GM12878 (cell line): ENCODE measurements around the gene FCHSD2. TPM values are rescaled to one million over a fixed set of nuclear protein-coding genes. Genes with fewer than 3 reads are reported as not detected.
A peak's percentile ranks its signal among the peaks of the same experiment; 100 is the strongest.

ENCODE experiments used
- ATAC-seq: fragments of 200-7000 bp; cut with Tn5 transposase; 3 replicates; pipeline ENCODE4 v1.9.1; 2020; ENCODE audit warnings: mild to moderate bottlenecking, moderate library complexity
- BruUV-seq: library from RNA; stranded (reverse); fragments of 400-500 nt; replicated peaks from 2 replicates; lab custom pipeline; 2021; lab: Mats Ljungman, UMichigan
- CTCF ChIA-PET: fragments of 300-600 bp; sonication (Branson Sonifier 250); formaldehyde crosslinking; extraction: SDS; loops from one replicate; lab custom pipeline; 2021; ENCODE audit warnings: inconsistent platforms; lab: Yijun Ruan, JAX
- POLR2A ChIA-PET: fragments of 350-600 bp; formaldehyde crosslinking; extraction: SDS; loops from one replicate; lab custom pipeline; 2021; ENCODE audit warnings: inconsistent platforms; lab: Charles Lee
- RAD21 ChIA-PET: fragments of 300-600 bp; sonication (Branson Sonifier 250); formaldehyde crosslinking; loops from one replicate; lab custom pipeline; 2023; ENCODE audit warnings: antibody characterized with exemption; ENCODE audit not compliant: unreplicated experiment; lab: Charles Lee
- SMC1A ChIA-PET: fragments of 300-600 bp; sonication (Branson Sonifier 250); formaldehyde crosslinking; loops from one replicate; lab custom pipeline; 2023; ENCODE audit not compliant: unreplicated experiment, uncharacterized antibody; lab: Charles Lee
- DNase-seq: peaks from one replicate; pipeline ENCODE4 v3.0.0-alpha.2; 2011; ENCODE audit warnings: low read depth, low spot score
- FAIRE-seq: peaks from 3 replicates; lab custom pipeline; 2011; peaks lifted over from hg19 to GRCh38; lab: Jason Lieb, UNC
- H2AFZ ChIP-seq: 2 replicates; pipeline ENCODE4 v1.6.0; 2011; ENCODE audit warnings: low read depth, low read length, control low read depth; ENCODE audit not compliant: control insufficient read depth
- H3K27ac ChIP-seq: 2 replicates; pipeline ENCODE4 v1.5.1; 2011; ENCODE audit warnings: control low read depth; ENCODE audit not compliant: control insufficient read depth, insufficient read depth
- H3K27me3 ChIP-seq, 2 experiments: replicated peaks in 1 of 2; 2 replicates each; pipeline versions ENCODE4 v1.6.0 to v1.6.1; 2011; ENCODE audit warnings: low read length in 1 of 2; ENCODE audit not compliant: control insufficient read depth in 2 of 2, insufficient read depth in 2 of 2
- H3K36me3 ChIP-seq, 2 experiments: 2 replicates each; pipeline ENCODE4 v1.5.1; 2011; ENCODE audit warnings: low read length in 1 of 2; ENCODE audit not compliant: control insufficient read depth in 2 of 2, insufficient read depth in 2 of 2
- H3K4me1 ChIP-seq: 2 replicates; pipeline ENCODE4 v1.6.1; 2011; ENCODE audit warnings: mild to moderate bottlenecking, low read length, moderate library complexity, mixed read lengths; ENCODE audit not compliant: control insufficient read depth, insufficient read depth
- H3K4me2 ChIP-seq: 2 replicates; pipeline ENCODE4 v1.6.0; 2011; ENCODE audit warnings: control low read depth; ENCODE audit not compliant: control insufficient read depth, insufficient read depth
- H3K4me3 ChIP-seq: fragments of 200-600 bp; sonication (generic); 2 replicates; pipeline ENCODE4 v1.5.1; 2016
- H3K79me2 ChIP-seq: 2 replicates; pipeline ENCODE4 v1.6.0; 2011; ENCODE audit warnings: low read length; ENCODE audit not compliant: control insufficient read depth, insufficient read depth
- H3K9ac ChIP-seq: 2 replicates; pipeline ENCODE4 v1.8.0; 2011; ENCODE audit warnings: low read length, control low read depth, mixed read lengths; ENCODE audit not compliant: control insufficient read depth, insufficient read depth
- H3K9me3 ChIP-seq: replicated peaks from 3 replicates; pipeline ENCODE4 v1.5.1; 2011; ENCODE audit warnings: mild to moderate bottlenecking, low read length; ENCODE audit not compliant: control insufficient read depth, insufficient read depth
- H4K20me1 ChIP-seq: 2 replicates; pipeline ENCODE4 v1.6.0; 2011; ENCODE audit not compliant: control insufficient read depth, insufficient read depth
- ASH2L ChIP-seq: fragments of 300-600, 200-600 bp; sonication (generic); IDR thresholded peaks from 2 replicates; pipeline ENCODE4 v1.6.1; 2017; ENCODE audit warnings: low read depth, mild to moderate bottlenecking, borderline replicate concordance
- CBX3 ChIP-seq: fragments of 200-600 bp; sonication (generic); IDR thresholded peaks from 2 replicates; pipeline ENCODE4 v1.6.1; 2016; ENCODE audit warnings: low read depth, borderline replicate concordance
- CHD1 ChIP-seq: IDR thresholded peaks from 2 replicates; pipeline ENCODE4 v1.6.1; 2012; ENCODE audit warnings: low read depth, low read length, improper control_type of control experiment
- CHD2 ChIP-seq: IDR thresholded peaks from 2 replicates; pipeline ENCODE4 v1.6.1; 2011; ENCODE audit warnings: low read depth, low read length, improper control_type of control experiment, borderline replicate concordance
- FOXM1 ChIP-seq: IDR thresholded peaks from 2 replicates; pipeline ENCODE4 v1.6.1; 2012; ENCODE audit warnings: low read depth, mild to moderate bottlenecking, inconsistent platforms, low read length, moderate library complexity
- KAT2A ChIP-seq: conservative IDR thresholded peaks from 2 replicates; pipeline ENCODE4 v1.6.1; 2011; ENCODE audit warnings: low read depth, low read length; ENCODE audit not compliant: control insufficient read depth
- MLLT1 ChIP-seq: fragments of 450-650 bp; IDR thresholded peaks from 2 replicates; pipeline ENCODE4 v1.6.1; 2016; ENCODE audit warnings: mild to moderate bottlenecking
- NFYB ChIP-seq: IDR thresholded peaks from 2 replicates; pipeline ENCODE4 v1.6.1; 2011; ENCODE audit warnings: low read depth, mild to moderate bottlenecking, low read length, improper control_type of control experiment, moderate library complexity; ENCODE audit not compliant: insufficient read depth
- POLR2AphosphoS5 ChIP-seq: IDR thresholded peaks from 2 replicates; pipeline ENCODE4 v1.6.1; 2011; ENCODE audit warnings: mild to moderate bottlenecking, low read length, inconsistent platforms
- RB1 ChIP-seq: fragments of 450-650 bp; formaldehyde crosslinking; IDR thresholded peaks from 2 replicates; pipeline ENCODE4 v1.6.1; 2017; ENCODE audit warnings: mild to moderate bottlenecking, borderline replicate concordance
- RBBP5 ChIP-seq: fragments of 200-600 bp; sonication (generic); conservative IDR thresholded peaks from 2 replicates; pipeline ENCODE4 v1.6.1; 2016
- TBL1XR1 ChIP-seq: IDR thresholded peaks from 2 replicates; pipeline ENCODE4 v1.6.1; 2012; ENCODE audit warnings: low read depth, low read length, improper control_type of control experiment
- ZNF207 ChIP-seq: fragments of 450-650 bp; IDR thresholded peaks from 2 replicates; pipeline ENCODE4 v1.6.1; 2014; ENCODE audit warnings: antibody characterized with exemption, mild to moderate bottlenecking, borderline replicate concordance
- ZNF24 ChIP-seq: fragments of 450-650 bp; IDR thresholded peaks from 2 replicates; pipeline ENCODE4 v1.6.1; 2017; ENCODE audit warnings: antibody characterized with exemption, mild to moderate bottlenecking
- ZNF384 ChIP-seq: IDR thresholded peaks from 2 replicates; pipeline ENCODE4 v1.6.1; 2012; ENCODE audit warnings: low read depth, mild to moderate bottlenecking, low read length, improper control_type of control experiment, borderline replicate concordance
- WGBS: methylation state at CpG from one replicate; pipeline ENCODE4 v1.1.6; 2016; ENCODE audit warnings: low lambda C conversion rate; ENCODE audit not compliant: insufficient replicate concordance, insufficient coverage; ENCODE audit errors: missing lambda C conversion rate; 5-methylcytosine and 5-hydroxymethylcytosine counted together
- in situ Hi-C: fragments of 300-500 bp; cut with MboI; formaldehyde crosslinking; loops from 9 replicates; pipeline ENCODE4 v1.14.3; 2018; ENCODE audit warnings: mixed read lengths
- intact Hi-C: fragments of 100-400 bp; cut with micrococcal nuclease; formaldehyde crosslinking; loops from one replicate; pipeline ENCODE4 v1.14.2; 2022; ENCODE audit not compliant: unreplicated experiment
- polyA plus RNA-seq, 11 experiments: library from polyadenylated mRNA; depleted of rRNA in 4 of 11; unstranded in 6 of 11; stranded (reverse) in 5 of 11; fragments of >200 nt; fragmentation: Nextera tagmentation in 4 of 11; fragmentation: Illumina TruSeq in 1 of 11; extraction: Ambion mirVana in 4 of 11; extraction: Trizol in 1 of 11; gene quantifications; 1 replicate in 1 of 11; 2 replicates in 10 of 11; pipeline versions ENCODE4 v1.2.1 to v1.2.3, GENCODE V29; 2011 to 2016; ENCODE audit warnings: inconsistent platforms in 2 of 11, missing spikeins in 2 of 11, low read depth in 1 of 11
- total RNA-seq, 4 experiments: library from RNA; depleted of rRNA in 3 of 4; stranded (reverse); fragments of >200 nt in 3 of 4; fragmentation: Illumina TruSeq in 1 of 4; extraction: Trizol in 1 of 4; gene quantifications; 2 replicates each; pipeline versions ENCODE4 v1.2.1 to v1.2.3, GENCODE V29; 2013 to 2021
- TF ChIP-seq, protein P1 (sequence below): fragments of 450-650 bp; IDR thresholded peaks from 2 replicates; pipeline ENCODE4 v1.6.1; 2017; ENCODE audit warnings: borderline replicate concordance
- TF ChIP-seq, protein P2 (sequence below): fragments of 450-650 bp; formaldehyde crosslinking; IDR thresholded peaks from 2 replicates; pipeline ENCODE4 v1.4.0; 2022; ENCODE audit warnings: mild to moderate bottlenecking, moderate library complexity

FCHSD2 gene
- total and polyA plus RNA-seq, 10 of the 15 experiments (the other 5 are each of a cell fraction or from before 2014, with no cell fraction given), result 13.2 to 89.8 (median 47.8) TPM

GRCh38 chr11:73141031-73141308, 1.1 kb downstream of the FCHSD2 start:
- in situ Hi-C loops, result no loop called here
- under 1% methylated on average over 16 of the region's 17 CpGs for WGBS
- DNase-seq, result no peak
- Histone ChIP-seq H3K27ac (peak overlapping the region; percentile 99), H3K4me2 (peak overlapping the region; percentile 85), H3K4me3 (peak overlapping the region; percentile 90), H4K20me1 (peaks cover 3% of the 10 kb centered on the region; the same call in 1 of the 2 replicates), H3K79me2 (peaks cover 67% of the 10 kb centered on the region), H3K36me3 (peaks cover 0 to 13% of the 10 kb centered on the region in 2 experiments; a peak in 2 of 4 replicates), H3K9me3 (no peaks in the 10 kb centered on the region), H2AFZ (no peak overlapping the region; the same call in 1 of the 2 replicates), H3K4me1 (peaks cover 29% of the 10 kb centered on the region), H3K9ac (peak overlapping the region; percentile 82), H3K27me3 (no peaks in the 10 kb centered on the region)
- BruUV-seq, result no TSS peak
- no peak for FAIRE-seq
- CTCF ChIA-PET, result interaction anchor here (0.6 to 8.9 kb wide), 2 partner anchors 36 to 253 kb away, joined by 3 to 98 read pairs; no protein-coding TSS in a partner anchor
- POLR2A ChIA-PET, result interaction anchor here (18.6 kb wide), 1 partner anchor 21 kb away, joined by 384 read pairs; no protein-coding TSS in a partner anchor
- SMC1A ChIA-PET, result interaction anchor here (3.6 to 37.3 kb wide), 2 partner anchors 11 to 28 kb away, joined by 40 to 926 read pairs; no protein-coding TSS in a partner anchor
- intact Hi-C loops, result no loop called here
- RAD21 ChIA-PET, result interaction anchor here (2.4 to 22.1 kb wide), 3 partner anchors 19 to 189 kb away, joined by 8 to 441 read pairs (median 93); no protein-coding TSS in a partner anchor
- peak; percentile 4 for ATAC-seq
- TF ChIP-seq CHD1 (no peak), FOXM1 (no peak), POLR2AphosphoS5 (no peak; the same call in 1 of the 2 replicates), RBBP5 (no peak), ZNF207 (no peak), RB1 (no peak), TBL1XR1 (no peak), MLLT1 (no peak), NFYB (no peak), ZNF24 (no peak), CBX3 (no peak), ASH2L (no peak), KAT2A (no peak), ZNF384 (no peak), CHD2 (no peak)
- TF ChIP-seq, protein P1, sequence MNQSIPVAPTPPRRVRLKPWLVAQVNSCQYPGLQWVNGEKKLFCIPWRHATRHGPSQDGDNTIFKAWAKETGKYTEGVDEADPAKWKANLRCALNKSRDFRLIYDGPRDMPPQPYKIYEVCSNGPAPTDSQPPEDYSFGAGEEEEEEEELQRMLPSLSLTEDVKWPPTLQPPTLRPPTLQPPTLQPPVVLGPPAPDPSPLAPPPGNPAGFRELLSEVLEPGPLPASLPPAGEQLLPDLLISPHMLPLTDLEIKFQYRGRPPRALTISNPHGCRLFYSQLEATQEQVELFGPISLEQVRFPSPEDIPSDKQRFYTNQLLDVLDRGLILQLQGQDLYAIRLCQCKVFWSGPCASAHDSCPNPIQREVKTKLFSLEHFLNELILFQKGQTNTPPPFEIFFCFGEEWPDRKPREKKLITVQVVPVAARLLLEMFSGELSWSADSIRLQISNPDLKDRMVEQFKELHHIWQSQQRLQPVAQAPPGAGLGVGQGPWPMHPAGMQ, result no peak
- TF ChIP-seq, protein P2, sequence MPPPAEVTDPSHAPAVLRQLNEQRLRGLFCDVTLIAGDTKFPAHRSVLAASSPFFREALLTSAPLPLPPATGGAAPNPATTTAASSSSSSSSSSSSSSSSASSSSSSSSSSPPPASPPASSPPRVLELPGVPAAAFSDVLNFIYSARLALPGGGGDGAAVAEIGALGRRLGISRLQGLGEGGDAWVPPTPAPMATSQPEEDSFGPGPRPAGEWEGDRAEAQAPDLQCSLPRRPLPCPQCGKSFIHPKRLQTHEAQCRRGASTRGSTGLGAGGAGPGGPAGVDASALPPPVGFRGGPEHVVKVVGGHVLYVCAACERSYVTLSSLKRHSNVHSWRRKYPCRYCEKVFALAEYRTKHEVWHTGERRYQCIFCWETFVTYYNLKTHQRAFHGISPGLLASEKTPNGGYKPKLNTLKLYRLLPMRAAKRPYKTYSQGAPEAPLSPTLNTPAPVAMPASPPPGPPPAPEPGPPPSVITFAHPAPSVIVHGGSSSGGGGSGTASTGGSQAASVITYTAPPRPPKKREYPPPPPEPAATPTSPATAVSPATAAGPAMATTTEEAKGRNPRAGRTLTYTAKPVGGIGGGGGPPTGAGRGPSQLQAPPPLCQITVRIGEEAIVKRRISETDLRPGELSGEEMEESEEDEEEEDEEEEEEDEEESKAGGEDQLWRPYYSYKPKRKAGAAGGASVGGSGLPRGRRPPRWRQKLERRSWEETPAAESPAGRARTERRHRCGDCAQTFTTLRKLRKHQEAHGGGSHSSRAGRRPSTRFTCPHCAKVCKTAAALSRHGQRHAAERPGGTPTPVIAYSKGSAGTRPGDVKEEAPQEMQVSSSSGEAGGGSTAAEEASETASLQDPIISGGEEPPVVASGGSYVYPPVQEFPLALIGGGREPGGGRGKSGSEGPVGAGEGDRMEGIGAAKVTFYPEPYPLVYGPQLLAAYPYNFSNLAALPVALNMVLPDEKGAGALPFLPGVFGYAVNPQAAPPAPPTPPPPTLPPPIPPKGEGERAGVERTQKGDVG (CRISPR knock-in tag), result no peak
